Ovary (tissue), 9 donors: ENCODE data around the gene PLEKHG7. TPM values are rescaled to one million over a fixed set of nuclear protein-coding genes. Genes with fewer than 3 reads are reported as not detected.
"Not testable (repeated sequence)": the region's sequence is repeated elsewhere in the genome, so short reads cannot be mapped to it uniquely, and the experiment has no call there.

Experiments used
- DNase-seq, 5 donors: peaks; one replicate each; pipeline ENCODE4 v3.0.0-alpha.2; 2019 to 2020
- H3K27ac ChIP-seq, 2 donors: fragments of 200-600 bp; one replicate each; pipeline versions ENCODE4 v1.5.1 to v1.8.0; 2019 to 2022
- H3K27me3 ChIP-seq: fragments of 200-600 bp; one replicate; pipeline ENCODE4 v1.8.0; 2022
- H3K36me3 ChIP-seq: fragments of 200-600 bp; sonication (generic); one replicate; pipeline ENCODE4 v1.5.1; 2019
- H3K4me1 ChIP-seq: one replicate; pipeline ENCODE4 v1.8.1; 2013; ENCODE audit warnings: mild to moderate bottlenecking, moderate library complexity; ENCODE audit not compliant: insufficient read depth
- H3K4me3 ChIP-seq: fragments of 200-600 bp; sonication (generic); one replicate; pipeline ENCODE4 v1.5.1; 2017
- H3K9me3 ChIP-seq, 2 donors: fragments of 200-600 bp in 1 of 2; sonication (generic) in 1 of 2; one replicate each; pipeline versions ENCODE4 v1.5.1 to v1.8.1; 2013 to 2019; ENCODE audit warnings: mild to moderate bottlenecking in 1 of 2, moderate library complexity in 1 of 2
- CTCF ChIP-seq, 3 donors: fragments of 450-650 bp in 2 of 3; fragments of 200-600 bp in 1 of 3; IDR thresholded peaks; one replicate each; pipeline versions ENCODE4 v1.5.1 to v1.8.0; 2016 to 2022; ENCODE audit warnings: antibody characterized with exemption in 3 of 3, mild to moderate bottlenecking in 1 of 3
- EP300 ChIP-seq: sonication (generic); formaldehyde crosslinking; IDR thresholded peaks from one replicate; pipeline ENCODE4 v1.6.1; 2017; ENCODE audit warnings: antibody characterized with exemption
- POLR2A ChIP-seq: fragments of 450-650 bp; IDR thresholded peaks from one replicate; pipeline ENCODE4 v1.6.1; 2017; ENCODE audit warnings: antibody characterized with exemption, mild to moderate bottlenecking, moderate library complexity
- WGBS, 3 donors: extraction: QIAGEN DNeasy Blood & Tissue Kit in 1 of 3; methylation state at CpG; one replicate each; pipeline versions ENCODE4 v1.1.5 to v1.1.7; 2013 to 2017; 5-methylcytosine and 5-hydroxymethylcytosine counted together
- intact Hi-C, 4 donors: fragments of 100-400 bp; cut with DNase I; formaldehyde crosslinking; loops; one replicate each; pipeline versions ENCODE4 v1.11.0 to v1.15.1; 2022 to 2023
- polyA plus RNA-seq, 2 donors: library from polyadenylated mRNA; stranded (reverse); fragments of 200-250 nt in 1 of 2; fragments of 350-450 nt in 1 of 2; fragmentation: Illumina TruSeq in 1 of 2; extraction: RNeasy Lipid Tissue Mini Kit (QIAGEN cat#74804) in 1 of 2; gene quantifications; one replicate each; pipeline ENCODE4 v1.2.3, GENCODE V29; 2013 to 2014
- total RNA-seq, 7 donors: library from RNA; depleted of rRNA in 2 of 7; stranded (reverse); fragments of >200 nt in 2 of 7; fragmentation: NEBNext Ultra II Directional in 3 of 7; extraction: Animal tissue kit (Norgen Biotek cat#: 25700) in 3 of 7; gene quantifications; one replicate each; pipeline versions ENCODE4 v1.1.0 to v1.2.4, GENCODE V29; 2016 to 2023
- donor health status: DM: no; HTN: no; CAD: no; lungs with moderate emphysema.
- donor health status: DM: no; HTN: no; CAD: no.
- donor health status: Bipolar disorder and iron deficiency.
- donor health status: DM: yes; HTN: yes; CAD: no.
- donor health status: DM: no; HTN: no; CAD: no.
- donor health status: DM: yes; HTN: yes; CAD: no.

Gene PLEKHG7
- total and polyA plus RNA-seq, 9 donors = 0.20 to 6.1 (median 0.36) TPM; not detected in 4

- no peak for DNase-seq
- no peak overlapping the region for H3K27ac ChIP-seq
- no peak overlapping the region for H3K4me3 ChIP-seq
- no peaks in the 10 kb centered on the region for H3K4me1 ChIP-seq
- H3K27me3 ChIP-seq = no peaks in the 10 kb centered on the region
- TF ChIP-seq POLR2A (no peak), CTCF (IDR thresholded peaks at IDR 0.05) (no peak), EP300 (no peak)
- intact Hi-C loops = no loop called here
- H3K9me3 ChIP-seq = no peaks in the 10 kb centered on the region
- no peaks in the 10 kb centered on the region for H3K36me3 ChIP-seq
- 96 to 98% (median 97%) methylated on average over 4 of the region's 4 CpGs for WGBS, 3 donors
Measured at GRCh38 chr12:92657770-92658169, 45.0 kb upstream of the PLEKHG7 start.

- no peaks in the 10 kb centered on the region for H3K27me3 ChIP-seq
- 95 to 100% (median 98%) methylated on average over 2 of the region's 2 CpGs for WGBS, 3 donors
- no peak for DNase-seq
- no peaks in the 10 kb centered on the region for H3K4me1 ChIP-seq
- no peak overlapping the region for H3K27ac ChIP-seq
- intact Hi-C loops = no loop called here
- H3K9me3 ChIP-seq = no peaks in the 10 kb centered on the region
- TF ChIP-seq EP300 (no peak), CTCF (IDR thresholded peaks at IDR 0.05) (no peak), POLR2A (no peak)
- H3K36me3 ChIP-seq = no peaks in the 10 kb centered on the region
- no peak overlapping the region for H3K4me3 ChIP-seq
Measured at GRCh38 chr12:92658611-92659010, 44.2 kb upstream of the PLEKHG7 start.

DNA sequence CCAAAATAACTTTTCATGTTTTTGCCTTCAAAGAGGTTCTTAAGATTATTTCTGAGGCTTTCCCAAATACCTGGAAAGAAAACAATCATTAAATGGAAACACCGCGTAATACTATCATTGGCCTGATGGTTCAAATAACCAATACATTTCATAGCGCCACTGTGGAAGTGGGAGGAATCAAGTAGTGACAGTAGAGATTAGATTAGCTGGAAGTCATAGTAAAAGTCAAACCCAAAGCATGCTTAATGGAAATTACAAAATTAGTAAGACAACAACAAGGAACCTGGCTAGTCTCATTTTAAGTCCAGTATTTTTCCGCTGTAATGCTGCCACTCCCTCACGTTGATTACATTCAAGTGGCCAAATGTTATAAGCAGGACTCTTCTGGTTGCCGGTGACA is 41.5 kb upstream of the PLEKHG7 start:
- 20 to 47% (median 31%) methylated on average over 6 of the region's 6 CpGs for WGBS, 3 donors
- H3K27me3 ChIP-seq = no peaks in the 10 kb centered on the region
- intact Hi-C loops = no loop called here

DNA sequence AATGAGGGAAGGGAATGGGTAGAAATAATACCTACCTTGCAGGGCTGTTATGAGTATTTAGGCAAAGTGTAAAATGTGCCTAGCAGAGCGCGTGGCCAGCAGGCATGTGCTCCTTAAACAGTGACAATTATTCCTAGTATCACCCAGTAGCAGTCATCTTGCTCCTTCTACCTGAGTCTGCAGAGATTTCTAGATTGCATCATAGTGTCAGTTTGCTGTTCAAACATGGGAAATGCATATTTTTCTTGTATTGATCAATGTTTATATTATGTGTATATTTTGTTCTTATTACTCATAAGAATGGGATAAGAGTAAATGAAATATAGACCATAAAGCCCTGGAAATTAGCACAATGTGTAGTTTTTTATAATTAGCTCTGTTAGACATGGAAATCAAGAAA is 37.3 kb upstream of the PLEKHG7 start:
- H3K9me3 ChIP-seq = no peaks in the 10 kb centered on the region
- intact Hi-C loops = no loop called here
- TF ChIP-seq EP300 (no peak), CTCF (IDR thresholded peaks at IDR 0.05) (no peak), POLR2A (no peak)

More for the DNA sequence above, 41.5 kb upstream of the PLEKHG7 start:
- H3K4me3 ChIP-seq = no peak overlapping the region
- no peak overlapping the region for H3K27ac ChIP-seq
- H3K36me3 ChIP-seq = no peaks in the 10 kb centered on the region
- DNase-seq = no peak
- no peaks in the 10 kb centered on the region for H3K4me1 ChIP-seq
- TF ChIP-seq CTCF (IDR thresholded peaks at IDR 0.05) = no peak
- no peak for TF ChIP-seq EP300
- TF ChIP-seq POLR2A = no peak
- H3K9me3 ChIP-seq = no peaks in the 10 kb centered on the region

DNA sequence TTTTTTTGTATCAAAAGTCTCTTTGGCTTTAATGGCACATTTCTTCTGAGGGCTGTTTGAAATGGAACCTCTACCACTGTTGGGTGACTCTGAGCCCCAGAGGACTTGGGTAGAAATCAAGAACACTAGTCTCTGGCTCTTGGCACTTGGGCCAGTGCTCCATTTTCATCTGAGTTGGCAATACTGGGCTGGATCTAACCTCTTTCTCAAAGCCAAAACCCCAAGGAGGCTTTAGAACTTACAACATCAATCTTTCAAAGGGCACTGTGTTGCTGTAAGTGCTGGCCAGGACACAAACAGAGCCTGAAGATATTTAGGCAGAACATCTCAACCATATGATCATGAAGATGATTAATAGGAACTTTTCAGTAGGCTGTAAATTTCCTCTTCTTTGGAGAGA is 34.0 kb upstream of the PLEKHG7 start:
- no peak for TF ChIP-seq EP300
- TF ChIP-seq CTCF (IDR thresholded peaks at IDR 0.05) = no peak
- TF ChIP-seq POLR2A = no peak
- Histone ChIP-seq H3K36me3 (no peaks in the 10 kb centered on the region), H3K4me1 (no peaks in the 10 kb centered on the region), H3K9me3 (no peaks in the 10 kb centered on the region), H3K4me3 (no peak overlapping the region), H3K27me3 (no peaks in the 10 kb centered on the region), H3K27ac (no peak overlapping the region)
- DNase-seq = no peak
- intact Hi-C loops = no loop called here

More for the DNA sequence above, 37.3 kb upstream of the PLEKHG7 start:
- DNase-seq = no peak
- 96 to 98% (median 97%) methylated on average over 2 of the region's 2 CpGs for WGBS, 3 donors
- Histone ChIP-seq H3K27ac (no peak overlapping the region), H3K4me1 (no peaks in the 10 kb centered on the region), H3K4me3 (no peak overlapping the region), H3K27me3 (no peaks in the 10 kb centered on the region), H3K36me3 (no peaks in the 10 kb centered on the region)

- DNase-seq, H3K4me1 ChIP-seq, H3K27me3 ChIP-seq, intact Hi-C loops, H3K36me3 ChIP-seq, H3K4me3 ChIP-seq, H3K27ac ChIP-seq, H3K9me3 ChIP-seq: not testable (repeated sequence)
- 96 to 97% (median 97%) methylated on average over 11 of the region's 11 CpGs for WGBS, 3 donors
Measured at GRCh38 chr12:92671524-92671923, 31.3 kb upstream of the PLEKHG7 start.
